ENCODE measurements around the gene AK5. TPM values are rescaled to one million over a fixed set of nuclear protein-coding genes. Genes with fewer than 3 reads are reported as not detected.

The AK5 gene
- total and polyA plus RNA-seq, 5 donors from 2014 or later = 7.3 to 22.5 (median 9.7) TPM

GRCh38 chr1:77398152-77398551 is 116.3 kb downstream of the AK5 start:
- no peak overlapping the region for H3K27ac Mint-ChIP-seq
- Histone ChIP-seq H3K27ac (ENCODE audit: insufficient read depth, low read length, poor library complexity, severe bottlenecking) (no peak overlapping the region), H3K27me3 (ENCODE audit: control insufficient read depth, insufficient read depth, low read length) (peaks cover 3% of the 10 kb centered on the region), H3K36me3 (ENCODE audit: control insufficient read depth, insufficient read depth, low read length) (no peaks in the 10 kb centered on the region), H3K4me1 (ENCODE audit: control insufficient read depth, insufficient read depth, low read length, poor library complexity, severe bottlenecking) (no peaks in the 10 kb centered on the region), H3K9me3 (ENCODE audit: control insufficient read depth in 2 of 2, low read length in 2 of 2) (no peaks in the 10 kb centered on the region), H3K4me3 (ENCODE audit: low read depth, low read length) (no peak overlapping the region)
- H3K36me3 Mint-ChIP-seq = peaks cover 3% of the 10 kb centered on the region
- peaks cover 25% of the 10 kb centered on the region for H3K27me3 Mint-ChIP-seq
- H3K4me3 Mint-ChIP-seq = no peak overlapping the region
- DNase-seq (no peak), ATAC-seq (ENCODE audit: low read depth in 2 of 2) (no peak)
- H3K9me3 Mint-ChIP-seq = no peaks in the 10 kb centered on the region
- H3K4me1 Mint-ChIP-seq = peaks cover 0 to 11% (median 3%) of the 10 kb centered on the region in 4 donors

GRCh38 chr1:77399250-77400086 is 117.6 kb downstream of the AK5 start:
- peaks cover 0 to 14% (median 3%) of the 10 kb centered on the region in 4 donors for H3K4me1 Mint-ChIP-seq
- DNase-seq = no peak
- H3K27me3 Mint-ChIP-seq = peaks cover 16% of the 10 kb centered on the region
- H3K27ac Mint-ChIP-seq = no peak overlapping the region
- no peak overlapping the region for H3K4me3 Mint-ChIP-seq
- H3K4me1 ChIP-seq (ENCODE audit: control insufficient read depth, insufficient read depth, low read length, poor library complexity, severe bottlenecking) = no peaks in the 10 kb centered on the region
- H3K36me3 Mint-ChIP-seq = peaks cover 3% of the 10 kb centered on the region
- no peaks in the 10 kb centered on the region for H3K36me3 ChIP-seq (ENCODE audit: control insufficient read depth, insufficient read depth, low read length)
- H3K9me3 ChIP-seq (ENCODE audit: control insufficient read depth in 2 of 2, low read length in 2 of 2) = no peaks in the 10 kb centered on the region
- H3K9me3 Mint-ChIP-seq = no peaks in the 10 kb centered on the region
- peaks cover 3% of the 10 kb centered on the region for H3K27me3 ChIP-seq (ENCODE audit: control insufficient read depth, insufficient read depth, low read length)
- no peak overlapping the region for H3K4me3 ChIP-seq (ENCODE audit: low read depth, low read length)
- no peak for ATAC-seq (ENCODE audit: low read depth in 2 of 2)
- no peak overlapping the region for H3K27ac ChIP-seq (ENCODE audit: insufficient read depth, low read length, poor library complexity, severe bottlenecking)

GRCh38 chr1:77400781-77401180 is 119.0 kb downstream of the AK5 start:
- H3K4me1 Mint-ChIP-seq = peaks cover 0 to 20% (median 7%) of the 10 kb centered on the region in 4 donors
- H3K36me3 Mint-ChIP-seq = peaks cover 6% of the 10 kb centered on the region
- Histone ChIP-seq H3K27me3 (ENCODE audit: control insufficient read depth, insufficient read depth, low read length) (peaks cover 3% of the 10 kb centered on the region), H3K27ac (ENCODE audit: insufficient read depth, low read length, poor library complexity, severe bottlenecking) (no peak overlapping the region), H3K4me3 (ENCODE audit: low read depth, low read length) (no peak overlapping the region), H3K9me3 (ENCODE audit: control insufficient read depth in 2 of 2, low read length in 2 of 2) (no peaks in the 10 kb centered on the region), H3K36me3 (ENCODE audit: control insufficient read depth, insufficient read depth, low read length) (no peaks in the 10 kb centered on the region), H3K4me1 (ENCODE audit: control insufficient read depth, insufficient read depth, low read length, poor library complexity, severe bottlenecking) (no peaks in the 10 kb centered on the region)
- H3K27ac Mint-ChIP-seq = no peak overlapping the region
- no peaks in the 10 kb centered on the region for H3K9me3 Mint-ChIP-seq
- peaks cover 9% of the 10 kb centered on the region for H3K27me3 Mint-ChIP-seq
- no peak for DNase-seq
- no peak for ATAC-seq (ENCODE audit: low read depth in 2 of 2)
- H3K4me3 Mint-ChIP-seq = no peak overlapping the region

DNA sequence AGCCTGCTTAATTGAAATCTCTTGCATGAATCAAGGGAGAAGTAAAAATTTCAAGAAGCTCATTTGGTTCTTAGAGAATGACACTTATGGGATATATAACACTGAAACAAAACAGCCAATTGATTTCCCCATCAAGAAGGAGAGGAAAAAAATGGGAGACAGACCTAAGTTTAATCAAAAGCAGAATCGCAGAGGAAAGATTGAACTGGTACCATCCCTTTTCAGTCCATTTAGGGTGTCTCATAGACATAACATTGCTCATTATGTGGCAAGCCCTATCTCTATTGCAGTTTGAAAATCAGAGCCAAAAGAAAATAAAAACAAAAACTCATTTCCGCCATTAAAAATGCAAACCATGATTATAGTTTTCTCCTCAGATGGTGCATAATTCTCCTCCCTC is 119.6 kb downstream of the AK5 start:
- no peak overlapping the region for H3K27ac Mint-ChIP-seq
- Histone ChIP-seq H3K27ac (ENCODE audit: insufficient read depth, low read length, poor library complexity, severe bottlenecking) (no peak overlapping the region), H3K4me1 (ENCODE audit: control insufficient read depth, insufficient read depth, low read length, poor library complexity, severe bottlenecking) (no peaks in the 10 kb centered on the region), H3K4me3 (ENCODE audit: low read depth, low read length) (no peak overlapping the region), H3K36me3 (ENCODE audit: control insufficient read depth, insufficient read depth, low read length) (no peaks in the 10 kb centered on the region), H3K9me3 (ENCODE audit: control insufficient read depth in 2 of 2, low read length in 2 of 2) (no peaks in the 10 kb centered on the region), H3K27me3 (ENCODE audit: control insufficient read depth, insufficient read depth, low read length) (peaks cover 3% of the 10 kb centered on the region)
- peaks cover 5% of the 10 kb centered on the region for H3K27me3 Mint-ChIP-seq
- no peaks in the 10 kb centered on the region for H3K9me3 Mint-ChIP-seq
- H3K36me3 Mint-ChIP-seq = peaks cover 6% of the 10 kb centered on the region
- no peak overlapping the region for H3K4me3 Mint-ChIP-seq
- no peak for DNase-seq
- no peak for ATAC-seq (ENCODE audit: low read depth in 2 of 2)
- H3K4me1 Mint-ChIP-seq = peaks cover 0 to 25% (median 7%) of the 10 kb centered on the region in 4 donors

DNA sequence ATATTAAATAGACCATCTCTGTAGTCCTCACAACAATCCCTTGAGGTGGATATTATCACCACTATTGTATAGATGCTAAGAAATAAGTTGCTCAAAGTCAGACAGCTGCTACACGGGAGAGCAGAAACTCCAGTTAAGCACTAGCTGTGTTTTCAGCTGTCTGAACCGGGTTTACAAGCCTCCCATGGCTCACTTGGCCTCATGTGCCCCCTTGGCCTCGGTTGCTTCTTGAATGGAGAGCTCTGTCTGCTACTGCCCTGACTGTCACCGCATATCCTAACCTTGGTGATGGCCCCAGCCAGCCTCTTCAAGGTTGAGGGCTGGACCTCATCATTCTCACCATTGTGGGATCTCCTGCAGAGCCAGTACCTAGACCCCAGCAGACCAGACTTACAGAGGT is 123.4 kb downstream of the AK5 start:
- peaks cover 14% of the 10 kb centered on the region for H3K27me3 Mint-ChIP-seq
- peaks cover 0 to 8% (median 2%) of the 10 kb centered on the region in 7 donors for H3K9me3 Mint-ChIP-seq
- H3K36me3 Mint-ChIP-seq = peaks cover 13% of the 10 kb centered on the region
- peaks cover 0 to 21% (median 9%) of the 10 kb centered on the region in 4 donors for H3K4me1 Mint-ChIP-seq
- no peak overlapping the region for H3K4me3 Mint-ChIP-seq
- DNase-seq (no peak), ATAC-seq (ENCODE audit: low read depth in 2 of 2) (no peak)
- Histone ChIP-seq H3K27ac (ENCODE audit: insufficient read depth, low read length, poor library complexity, severe bottlenecking) (no peak overlapping the region), H3K27me3 (ENCODE audit: control insufficient read depth, insufficient read depth, low read length) (no peaks in the 10 kb centered on the region), H3K36me3 (ENCODE audit: control insufficient read depth, insufficient read depth, low read length) (no peaks in the 10 kb centered on the region), H3K4me3 (ENCODE audit: low read depth, low read length) (no peak overlapping the region), H3K4me1 (ENCODE audit: control insufficient read depth, insufficient read depth, low read length, poor library complexity, severe bottlenecking) (no peaks in the 10 kb centered on the region), H3K9me3 (ENCODE audit: control insufficient read depth in 2 of 2, low read length in 2 of 2) (peaks cover 0 to 3% of the 10 kb centered on the region in 2 experiments)
- peak overlapping the region in 2 of 3 donors; percentile 6 to 73 for H3K27ac Mint-ChIP-seq

DNA sequence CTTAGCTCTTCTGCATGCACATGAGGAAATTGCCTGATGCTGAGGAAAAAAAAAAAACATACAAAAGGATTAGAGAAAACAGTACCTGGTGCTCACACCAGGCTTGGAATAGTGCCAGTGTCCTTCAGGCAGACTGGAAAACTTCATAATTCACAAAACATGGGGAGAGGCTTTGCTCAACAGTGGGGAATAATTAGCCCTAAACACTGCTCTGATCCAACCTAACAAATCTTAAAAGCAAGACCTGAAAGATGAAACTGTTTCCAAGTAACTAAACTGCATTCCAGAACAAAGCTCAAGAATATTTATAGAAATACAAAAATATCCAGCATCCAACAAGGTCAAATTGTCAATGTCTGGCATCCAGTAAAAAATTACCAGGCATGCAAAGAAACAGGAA is 124.8 kb downstream of the AK5 start:
- H3K27ac Mint-ChIP-seq = no peak overlapping the region
- Histone ChIP-seq H3K4me1 (ENCODE audit: control insufficient read depth, insufficient read depth, low read length, poor library complexity, severe bottlenecking) (no peaks in the 10 kb centered on the region), H3K36me3 (ENCODE audit: control insufficient read depth, insufficient read depth, low read length) (no peaks in the 10 kb centered on the region), H3K27me3 (ENCODE audit: control insufficient read depth, insufficient read depth, low read length) (no peaks in the 10 kb centered on the region), H3K9me3 (ENCODE audit: control insufficient read depth in 2 of 2, low read length in 2 of 2) (peaks cover 0 to 3% of the 10 kb centered on the region in 2 experiments), H3K4me3 (ENCODE audit: low read depth, low read length) (no peak overlapping the region), H3K27ac (ENCODE audit: insufficient read depth, low read length, poor library complexity, severe bottlenecking) (no peak overlapping the region)
- H3K27me3 Mint-ChIP-seq = peaks cover 24% of the 10 kb centered on the region
- peaks cover 0 to 8% (median 2%) of the 10 kb centered on the region in 7 donors for H3K9me3 Mint-ChIP-seq
- peaks cover 13% of the 10 kb centered on the region for H3K36me3 Mint-ChIP-seq
- DNase-seq (no peak), ATAC-seq (ENCODE audit: low read depth in 2 of 2) (no peak)
- H3K4me1 Mint-ChIP-seq = peaks cover 0 to 18% (median 8%) of the 10 kb centered on the region in 4 donors
- H3K4me3 Mint-ChIP-seq = no peak overlapping the region

DNA sequence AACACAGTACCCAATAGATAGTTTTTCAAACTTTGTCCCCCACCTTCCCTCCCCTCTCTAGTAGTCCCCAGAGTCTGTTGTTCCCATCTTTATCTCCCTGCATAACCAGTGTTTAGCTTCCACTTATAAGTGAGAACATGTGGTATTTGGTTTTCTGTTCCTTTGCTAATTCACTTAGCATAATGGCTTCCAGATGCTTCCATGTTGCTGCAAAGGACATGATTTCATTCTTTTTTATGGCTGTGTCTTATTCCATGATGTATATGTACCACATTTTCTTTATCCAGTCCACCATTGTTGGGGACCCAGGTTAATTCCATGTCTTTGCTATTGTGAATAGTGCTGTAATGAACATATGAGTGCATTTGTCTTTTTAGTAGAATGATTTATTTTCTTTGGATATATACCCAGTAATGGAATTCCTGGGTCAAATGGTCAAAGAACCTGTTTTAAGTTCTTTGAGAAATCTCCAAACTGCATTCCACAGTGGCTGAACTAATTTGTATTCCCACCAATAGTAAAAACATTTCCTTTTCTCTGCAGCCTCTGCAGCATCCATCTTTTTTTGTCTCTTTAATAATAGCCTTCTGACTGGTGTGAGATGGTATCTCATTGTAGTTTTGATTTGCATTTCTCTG is 126.0 kb downstream of the AK5 start:
- Mint-ChIP-seq H3K27me3 (peaks cover 29% of the 10 kb centered on the region), H3K9me3 (peaks cover 0 to 8% (median 2%) of the 10 kb centered on the region in 7 donors), H3K27ac (no peak overlapping the region), H3K4me1 (peaks cover 0 to 26% (median 14%) of the 10 kb centered on the region in 4 donors), H3K36me3 (peaks cover 16% of the 10 kb centered on the region), H3K4me3 (no peak overlapping the region)
- no peak for ATAC-seq (ENCODE audit: low read depth in 2 of 2)
- Histone ChIP-seq H3K36me3 (ENCODE audit: control insufficient read depth, insufficient read depth, low read length) (no peaks in the 10 kb centered on the region), H3K9me3 (ENCODE audit: control insufficient read depth in 2 of 2, low read length in 2 of 2) (peaks cover 0 to 3% of the 10 kb centered on the region in 2 experiments), H3K4me1 (ENCODE audit: control insufficient read depth, insufficient read depth, low read length, poor library complexity, severe bottlenecking) (peaks cover under 1% of the 10 kb centered on the region), H3K27ac (ENCODE audit: insufficient read depth, low read length, poor library complexity, severe bottlenecking) (no peak overlapping the region), H3K27me3 (ENCODE audit: control insufficient read depth, insufficient read depth, low read length) (no peaks in the 10 kb centered on the region), H3K4me3 (ENCODE audit: low read depth, low read length) (no peak overlapping the region)
- DNase-seq = no peak
